ENCODE data around the gene SPAG8. TPM values are rescaled to one million over a fixed set of nuclear protein-coding genes. Genes with fewer than 3 reads are reported as not detected.

SPAG8 gene
- total RNA-seq, 1 experiment from 2014 or later = 1.0 TPM

- Histone ChIP-seq H3K27me3 (ENCODE audit: insufficient read depth, low read depth) (no peaks in the 10 kb centered on the region), H3K4me3 (no peak overlapping the region), H3K27ac (no peak overlapping the region), H3K9me2 (ENCODE audit: insufficient read depth) (no peaks in the 10 kb centered on the region), H3K36me3 (ENCODE audit: low read depth) (no peaks in the 10 kb centered on the region), H3F3A (ENCODE audit: insufficient read depth, low read depth) (peaks cover 4% of the 10 kb centered on the region; the same call in 1 of the 2 replicates), H3K79me2 (ENCODE audit: low read depth) (no peaks in the 10 kb centered on the region), H4K20me1 (ENCODE audit: insufficient read depth) (no peaks in the 10 kb centered on the region), H3K4me1 (replicated peaks; ENCODE audit: insufficient read depth) (no peaks in the 10 kb centered on the region), H3K4me2 (no peak overlapping the region), H3K9me3 (ENCODE audit: insufficient read depth, low read depth) (no peaks in the 10 kb centered on the region), H2AFZ (no peak overlapping the region)
- TF ChIP-seq CTCF (conservative IDR thresholded peaks at IDR 0.05) (no peak), EZH2 (IDR thresholded peaks at IDR 0.05; ENCODE audit: low read depth) (no peak)
- ChIA-PET POLR2A (ENCODE audit: unreplicated experiment) (no interaction called here), CTCF (interaction anchor here (0.6 to 1.3 kb wide), 3 partner anchors 93 to 394 kb away, joined by 3 to 13 read pairs (median 8); no protein-coding TSS in a partner anchor)
- intact Hi-C loops (cut with micrococcal nuclease; ENCODE audit: unreplicated experiment) = no loop called here
- no TSS peak for BruUV-seq (replicated peaks)
- no peak for DNase-seq
Observed at GRCh38 chr9:35789541-35789940, 22.5 kb downstream of the SPAG8 start.

- Histone ChIP-seq H3F3A (ENCODE audit: insufficient read depth, low read depth) (peaks cover 4% of the 10 kb centered on the region; the same call in 1 of the 2 replicates), H3K27ac (no peak overlapping the region), H3K9me3 (ENCODE audit: insufficient read depth, low read depth) (no peaks in the 10 kb centered on the region), H3K9me2 (ENCODE audit: insufficient read depth) (no peaks in the 10 kb centered on the region), H2AFZ (no peak overlapping the region), H3K79me2 (ENCODE audit: low read depth) (no peaks in the 10 kb centered on the region), H3K27me3 (ENCODE audit: insufficient read depth, low read depth) (no peaks in the 10 kb centered on the region), H3K36me3 (ENCODE audit: low read depth) (0 out of 2 replicates have a peak, but pooled peaks cover 5% of the 10 kb centered on the region), H3K4me1 (replicated peaks; ENCODE audit: insufficient read depth) (no peaks in the 10 kb centered on the region), H4K20me1 (ENCODE audit: insufficient read depth) (no peaks in the 10 kb centered on the region), H3K4me2 (no peak overlapping the region), H3K4me3 (no peak overlapping the region)
- POLR2A ChIA-PET (ENCODE audit: unreplicated experiment) = no interaction called here
- no TSS peak for BruUV-seq (replicated peaks)
- no peak for DNase-seq
- CTCF ChIA-PET = no interaction called here
- intact Hi-C loops (cut with micrococcal nuclease; ENCODE audit: unreplicated experiment) = no loop called here
- no peak for TF ChIP-seq EZH2 (IDR thresholded peaks at IDR 0.05; ENCODE audit: low read depth)
Observed at GRCh38 chr9:35783418-35783817, 28.6 kb downstream of the SPAG8 start.

GRCh38 chr9:35781066-35781465, 31.0 kb downstream of the SPAG8 start:
- intact Hi-C loops (cut with micrococcal nuclease; ENCODE audit: unreplicated experiment) = no loop called here
- no peaks in the 10 kb centered on the region for H3K9me3 ChIP-seq (ENCODE audit: insufficient read depth, low read depth)
- H3K27ac ChIP-seq = no peak overlapping the region
- H3K4me2 ChIP-seq = no peak overlapping the region
- no peaks in the 10 kb centered on the region for H3F3A ChIP-seq (ENCODE audit: insufficient read depth, low read depth)
- no peaks in the 10 kb centered on the region for H3K79me2 ChIP-seq (ENCODE audit: low read depth)
- H3K4me1 ChIP-seq (replicated peaks; ENCODE audit: insufficient read depth) = no peaks in the 10 kb centered on the region
- no peaks in the 10 kb centered on the region for H3K9me2 ChIP-seq (ENCODE audit: insufficient read depth)
- no TSS peak for BruUV-seq (replicated peaks)
- H3K4me3 ChIP-seq = no peak overlapping the region
- no peaks in the 10 kb centered on the region for H3K27me3 ChIP-seq (ENCODE audit: insufficient read depth, low read depth)
- no peak for DNase-seq
- no peaks in the 10 kb centered on the region for H4K20me1 ChIP-seq (ENCODE audit: insufficient read depth)
- ChIA-PET POLR2A (ENCODE audit: unreplicated experiment) (no interaction called here), CTCF (no interaction called here)
- 0 out of 2 replicates have a peak, but pooled peaks cover 5% of the 10 kb centered on the region for H3K36me3 ChIP-seq (ENCODE audit: low read depth)
- no peak overlapping the region for H2AFZ ChIP-seq
- TF ChIP-seq CTCF (conservative IDR thresholded peaks at IDR 0.05) (no peak), EZH2 (IDR thresholded peaks at IDR 0.05; ENCODE audit: low read depth) (no peak)

GRCh38 chr9:35778496-35778895, 33.6 kb downstream of the SPAG8 start:
- no peak overlapping the region for H3K4me2 ChIP-seq
- H3F3A ChIP-seq (ENCODE audit: insufficient read depth, low read depth) = no peaks in the 10 kb centered on the region
- no peaks in the 10 kb centered on the region for H3K4me1 ChIP-seq (replicated peaks; ENCODE audit: insufficient read depth)
- H3K27me3 ChIP-seq (ENCODE audit: insufficient read depth, low read depth) = no peaks in the 10 kb centered on the region
- no peaks in the 10 kb centered on the region for H4K20me1 ChIP-seq (ENCODE audit: insufficient read depth)
- no peak overlapping the region for H3K4me3 ChIP-seq
- intact Hi-C loops (cut with micrococcal nuclease; ENCODE audit: unreplicated experiment) = no loop called here
- POLR2A ChIA-PET (ENCODE audit: unreplicated experiment) = no interaction called here
- no peaks in the 10 kb centered on the region for H3K79me2 ChIP-seq (ENCODE audit: low read depth)
- H3K9me3 ChIP-seq (ENCODE audit: insufficient read depth, low read depth) = no peaks in the 10 kb centered on the region
- BruUV-seq (replicated peaks) = no TSS peak
- no peak overlapping the region for H3K27ac ChIP-seq
- no peaks in the 10 kb centered on the region for H3K9me2 ChIP-seq (ENCODE audit: insufficient read depth)
- CTCF ChIA-PET = no interaction called here
- 0 out of 2 replicates have a peak, but pooled peaks cover 2% of the 10 kb centered on the region for H3K36me3 ChIP-seq (ENCODE audit: low read depth)
- DNase-seq = no peak
- no peak overlapping the region for H2AFZ ChIP-seq
- TF ChIP-seq EZH2 (IDR thresholded peaks at IDR 0.05; ENCODE audit: low read depth) (no peak), CTCF (conservative IDR thresholded peaks at IDR 0.05) (no peak)

Measured in PC-9 (cell line).